GM21619 (cell line): ENCODE measurements around the gene ZMYND10.

ENCODE experiments used
- ATAC-seq: cut with Tn5 transposase; IDR thresholded peaks from one replicate; pipeline ENCODE4 v1.9.1; 2021; ENCODE audit not compliant: unreplicated experiment

Gene ZMYND10

DNA sequence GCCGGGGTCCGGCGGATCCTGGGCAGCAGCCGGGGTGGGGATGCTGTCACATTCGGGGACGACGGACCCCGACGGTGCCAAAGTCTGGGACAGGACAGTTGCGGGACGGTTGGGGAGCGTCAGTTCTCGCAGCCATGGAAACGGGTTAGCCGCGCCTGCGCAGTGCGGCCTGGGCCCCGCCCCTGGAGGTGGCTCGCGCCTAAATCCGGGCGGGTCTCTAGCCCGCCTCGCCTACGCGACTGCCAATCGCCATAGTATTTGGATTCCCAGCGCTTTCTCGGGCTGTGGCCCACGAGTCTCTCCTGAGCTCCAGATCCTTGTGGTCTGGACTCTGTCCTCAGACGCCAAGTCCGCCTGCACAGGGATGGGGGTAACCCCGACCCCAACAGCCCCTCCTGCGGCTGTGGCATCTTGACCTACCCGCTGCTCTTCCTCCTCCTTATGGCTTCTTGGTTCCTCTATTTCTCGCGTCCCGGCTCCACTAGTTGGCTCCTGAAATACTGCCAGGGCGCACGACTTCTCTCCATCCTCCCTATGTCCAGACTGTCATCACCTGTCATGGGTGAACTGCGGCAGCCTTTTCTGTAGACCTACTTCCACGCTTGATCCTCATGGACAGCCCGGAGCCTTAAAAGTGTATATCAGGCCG, at the start of gene ZMYND10:
Gene ZMYND10 (minus strand): TSS at position 147 of the 649 bp plus-strand sequence. CDS start 153 bp downstream, outside the sequence.
- no peak for ATAC-seq

DNA sequence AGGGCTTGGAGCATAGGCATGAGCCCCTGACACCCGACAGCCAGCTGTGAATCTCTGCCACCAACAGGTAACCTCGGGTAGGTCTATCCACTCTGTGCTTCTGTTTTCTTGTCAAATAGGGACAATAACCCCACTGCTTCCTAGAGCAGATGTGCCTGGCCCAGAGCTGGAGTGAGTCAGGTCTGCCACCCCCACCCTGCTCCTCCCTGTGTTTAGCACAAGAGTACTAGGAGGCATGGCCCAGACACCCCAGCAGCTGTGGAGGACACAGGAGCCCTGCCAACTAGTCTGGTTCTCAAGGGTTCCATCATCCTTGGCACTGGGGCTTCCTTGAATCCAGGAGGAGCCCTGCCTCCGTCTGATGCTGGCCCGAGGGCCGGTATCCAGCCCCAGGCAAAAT, 47.5 kb upstream of the ZMYND10 start:
- no peak for ATAC-seq

DNA sequence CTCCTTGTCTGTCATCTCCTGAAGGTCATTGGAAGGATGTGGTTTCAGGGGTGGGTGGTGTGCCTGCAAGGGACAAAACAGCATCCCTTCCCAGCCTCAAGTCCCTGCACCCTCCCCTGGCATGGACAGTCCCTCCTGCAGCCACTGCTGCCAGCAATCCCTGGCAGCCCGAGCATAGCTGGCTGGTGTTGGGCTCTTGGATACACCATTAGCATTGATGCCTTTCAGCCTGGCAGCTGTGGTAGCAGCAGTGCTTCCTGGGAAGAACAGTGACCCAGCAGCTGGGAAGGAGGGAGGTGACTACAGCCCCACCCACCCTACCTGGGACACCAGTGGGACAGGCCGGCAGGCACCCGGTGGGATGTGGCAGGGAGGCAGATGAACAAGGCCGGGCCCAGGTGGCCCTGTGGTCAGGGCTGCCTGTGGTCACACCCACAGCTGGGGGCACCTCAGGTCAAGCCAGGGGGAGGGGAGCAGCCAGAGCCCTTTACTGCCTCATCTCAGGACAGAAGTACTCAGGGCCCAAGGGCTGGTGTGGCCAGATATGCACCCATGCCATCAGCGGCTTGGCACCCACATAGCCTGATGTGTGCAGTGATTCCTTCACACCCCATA, 46.7 kb upstream of the ZMYND10 start:
- no peak for ATAC-seq

DNA sequence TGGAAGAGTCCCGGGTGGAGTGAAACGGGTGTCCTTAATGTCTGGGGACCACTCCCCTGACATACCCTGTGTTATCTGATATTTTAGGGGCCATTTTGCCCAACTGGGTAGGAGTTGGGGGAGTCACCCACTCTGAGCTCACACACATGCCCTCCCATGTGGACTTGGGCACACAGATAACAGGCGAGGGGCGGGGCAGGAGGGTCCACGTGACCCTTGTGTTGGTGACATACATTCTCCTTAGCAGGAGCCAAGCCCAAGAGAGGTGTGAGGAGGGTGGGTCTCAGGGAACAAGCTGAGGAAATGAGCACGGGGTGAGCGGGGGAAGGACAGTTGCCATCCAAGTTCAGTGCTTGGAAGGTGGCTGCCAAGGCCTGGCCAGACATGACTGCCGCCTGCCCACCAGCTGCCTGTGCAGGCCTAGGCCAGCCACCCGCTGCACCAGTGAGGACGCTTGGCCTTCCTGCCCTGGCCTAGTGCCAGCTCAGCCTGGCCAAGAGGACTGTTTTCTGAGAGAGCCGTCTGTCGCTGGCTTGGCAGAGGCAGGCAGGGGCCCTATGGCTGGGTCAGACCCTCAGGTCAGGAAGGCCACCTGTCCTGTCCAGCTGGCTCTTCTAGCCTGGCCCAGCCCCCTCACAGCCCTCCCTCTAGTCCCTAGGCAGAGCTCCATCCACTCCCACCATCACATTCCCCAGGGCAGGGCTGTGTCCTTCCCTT, 45.1 kb upstream of the ZMYND10 start:
- ATAC-seq: no peak

DNA sequence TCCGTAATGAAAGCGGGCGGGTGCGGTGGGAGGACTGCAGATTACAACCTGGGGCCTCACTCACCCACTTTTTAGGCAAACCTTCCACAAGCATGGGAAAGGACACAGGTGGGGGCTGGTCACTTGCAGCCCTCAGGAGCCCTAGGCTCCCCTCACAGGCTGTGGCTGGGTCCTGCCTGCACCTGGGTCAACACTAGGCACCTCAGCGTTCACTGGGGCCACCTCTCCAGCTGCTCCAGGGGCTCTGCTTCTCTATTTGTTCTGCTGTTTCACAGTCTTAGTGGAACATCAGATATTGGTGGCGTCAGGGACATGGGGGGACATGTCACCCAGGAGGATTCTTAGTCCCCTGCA, 43.9 kb upstream of the ZMYND10 start:
- no peak for ATAC-seq

DNA sequence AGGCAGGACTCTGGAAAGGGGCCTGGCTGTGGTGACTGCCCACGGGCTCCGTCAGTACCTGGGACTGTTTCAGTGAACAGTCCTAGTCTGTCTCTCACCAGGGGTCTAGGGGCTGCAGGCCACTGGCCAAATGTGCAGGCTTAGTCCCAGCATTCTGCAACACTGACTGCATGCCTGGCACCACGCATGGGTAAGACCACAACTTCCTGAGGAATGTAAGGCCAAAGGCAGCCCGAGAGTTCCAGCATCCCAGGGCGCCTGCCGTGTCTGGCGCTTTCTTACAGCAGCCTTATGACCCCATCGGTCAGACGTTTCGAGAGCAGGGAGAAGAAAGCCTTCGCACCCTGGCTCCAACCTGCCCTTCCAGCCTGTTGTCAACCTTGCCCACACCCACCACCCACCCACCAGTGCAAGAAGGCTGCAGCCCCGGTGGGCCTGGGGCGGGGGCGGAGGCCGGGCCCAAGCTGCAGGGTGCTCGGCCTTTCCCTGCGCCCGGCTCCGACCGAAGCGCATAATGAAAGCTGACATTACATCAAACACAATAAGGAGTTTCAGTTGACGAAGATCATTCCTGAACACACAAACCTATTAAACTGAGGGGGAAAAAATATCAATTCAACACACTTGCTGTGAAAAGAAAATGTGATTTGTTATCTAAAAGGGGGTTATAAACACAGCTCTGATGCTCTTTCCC, 43.3 kb upstream of the ZMYND10 start:
- ATAC-seq: no peak

DNA sequence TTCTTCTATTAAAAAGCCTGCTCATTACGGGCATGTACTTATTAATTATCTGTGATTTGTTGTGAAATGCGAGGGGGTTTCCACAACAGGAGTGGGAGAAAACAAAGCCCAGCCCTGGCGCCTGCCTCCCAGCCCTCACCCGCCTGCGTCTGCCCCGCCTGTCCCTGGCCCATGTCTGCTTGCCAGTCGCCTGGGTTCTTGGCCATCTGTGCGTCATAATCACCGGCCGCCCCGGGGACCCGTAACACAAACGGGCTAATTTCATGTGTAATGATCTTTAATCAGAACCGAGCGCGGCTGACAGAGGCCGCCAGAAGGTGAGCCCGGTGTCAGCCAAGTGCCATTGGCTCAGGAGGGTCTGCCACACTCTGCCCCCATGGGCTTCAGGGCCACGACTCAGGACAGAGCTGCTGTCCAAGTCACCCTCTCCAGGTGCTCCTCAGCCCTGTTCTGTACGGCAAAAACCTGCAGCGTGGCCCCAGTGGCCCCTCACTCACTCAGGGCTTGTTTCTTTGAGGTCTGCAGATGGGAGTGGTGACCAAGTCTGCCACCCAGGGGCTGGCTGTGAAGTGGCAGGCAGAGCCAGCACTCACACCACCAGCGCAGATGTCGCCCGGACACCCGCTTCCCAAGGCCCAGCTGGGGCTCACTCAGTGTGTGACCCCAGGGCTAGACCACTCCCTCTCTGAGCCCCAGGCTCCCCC, 42.6 kb upstream of the ZMYND10 start:
- ATAC-seq: no peak

DNA sequence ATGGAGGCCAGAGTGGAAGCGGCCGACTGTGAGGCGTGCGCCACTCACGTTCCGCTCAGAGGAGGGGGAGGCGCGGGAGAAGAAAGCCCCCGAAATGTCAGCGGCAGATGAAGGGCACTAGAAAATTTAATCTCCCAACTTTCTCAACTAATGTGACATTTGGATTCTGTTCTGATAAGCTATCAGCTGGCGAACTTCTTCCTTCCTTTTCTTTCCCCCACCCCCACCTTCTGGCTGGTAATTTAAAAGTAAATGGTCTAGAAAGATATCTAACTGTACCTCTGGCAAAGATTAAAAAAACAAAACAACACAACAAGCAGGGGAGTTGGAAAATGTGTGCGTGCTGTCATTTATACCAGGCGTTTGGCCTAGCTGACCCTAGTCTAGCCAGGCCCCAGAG, 40.2 kb upstream of the ZMYND10 start:
- no peak for ATAC-seq

DNA sequence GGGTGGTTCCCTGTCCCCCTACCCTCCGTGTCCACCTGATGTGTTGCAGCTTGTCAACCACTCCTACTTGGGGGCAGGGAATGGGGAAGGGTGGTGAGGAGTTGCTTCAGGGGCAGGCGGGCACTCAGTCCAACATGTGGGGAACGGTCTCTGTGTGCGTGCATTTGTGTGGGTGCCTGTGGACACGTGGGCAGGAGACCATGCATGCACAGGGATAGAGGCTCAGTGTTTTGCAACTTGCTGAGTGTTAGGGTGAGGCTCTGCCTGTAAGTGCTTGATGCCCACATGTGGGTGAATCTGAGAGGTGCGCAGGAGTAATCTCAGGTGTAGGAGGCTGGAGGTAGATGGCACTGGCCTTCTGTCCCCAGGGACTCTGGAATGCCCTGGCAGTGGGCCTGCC, 38.2 kb upstream of the ZMYND10 start:
- no peak for ATAC-seq

DNA sequence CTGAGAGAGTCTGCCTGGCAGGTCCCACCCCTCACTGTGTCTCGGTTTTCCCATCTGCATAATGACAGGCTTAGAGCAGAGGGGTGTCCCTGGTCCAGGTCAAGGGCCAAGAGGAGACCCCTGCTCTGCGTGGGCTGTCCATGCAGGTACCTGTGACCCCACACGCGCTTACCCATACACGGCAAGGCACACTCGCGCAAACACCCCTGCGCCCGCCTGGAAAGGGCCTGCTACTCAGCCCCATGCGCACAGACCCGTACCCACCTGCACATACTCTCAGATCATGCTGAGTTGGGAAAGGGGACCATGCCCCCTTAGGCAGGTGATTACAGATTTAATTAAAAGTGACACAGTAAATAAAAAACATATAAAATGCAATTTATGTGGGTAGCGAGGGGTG, 37.2 kb upstream of the ZMYND10 start:
- ATAC-seq: no peak

DNA sequence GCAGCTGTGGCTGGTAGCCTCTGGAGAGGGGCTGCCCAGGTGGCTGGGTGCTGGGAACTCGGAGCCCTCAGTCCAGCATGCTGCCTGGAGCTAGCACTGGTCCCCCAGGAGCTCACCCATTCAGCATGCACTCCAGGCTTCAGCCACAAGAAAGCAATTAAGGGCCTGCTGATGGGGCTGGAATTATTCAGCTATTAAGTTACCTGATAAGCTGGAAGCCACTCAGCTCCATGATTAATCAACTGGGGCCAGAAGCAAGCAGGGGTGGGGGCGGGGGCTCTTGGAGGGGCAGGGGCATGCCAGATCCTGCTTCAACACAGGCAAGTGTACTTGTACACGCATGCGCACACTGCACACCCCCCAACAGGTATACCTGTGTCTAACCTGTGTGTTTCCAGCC, 35.9 kb upstream of the ZMYND10 start:
- ATAC-seq: no peak

DNA sequence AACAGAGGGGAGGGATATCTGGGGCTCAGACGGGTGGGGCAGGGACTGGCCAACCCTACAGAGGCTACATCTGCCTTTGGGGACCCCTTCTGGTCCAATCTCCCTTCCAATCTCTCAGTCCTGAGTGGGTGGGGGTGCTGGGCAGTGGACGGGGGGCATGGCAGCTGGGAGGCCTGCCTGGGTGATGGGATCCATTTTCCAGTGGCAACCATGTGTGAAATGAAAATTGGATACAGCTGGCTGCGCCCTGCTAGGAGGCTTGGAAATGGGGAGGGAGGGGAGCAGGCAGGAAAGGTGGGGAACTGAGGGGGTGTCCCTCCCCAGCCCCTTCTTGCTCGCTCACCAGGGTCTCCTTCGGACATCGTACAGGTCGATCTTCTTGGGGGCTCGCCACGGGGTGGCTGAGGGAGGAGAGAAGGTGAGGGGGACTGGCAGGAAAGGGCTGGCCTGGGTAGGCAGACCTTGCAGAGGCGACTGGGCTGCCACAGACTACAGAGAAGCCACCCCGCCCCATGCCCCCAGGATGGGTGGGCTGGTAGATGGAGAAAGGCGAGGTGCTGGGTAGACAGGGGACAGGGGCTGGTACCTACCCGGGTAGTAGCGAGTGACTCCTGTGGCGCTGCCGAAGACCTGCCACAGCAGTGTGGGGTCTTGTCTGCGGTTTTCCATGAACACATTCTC, 35.0 kb upstream of the ZMYND10 start:
- ATAC-seq: no peak

DNA sequence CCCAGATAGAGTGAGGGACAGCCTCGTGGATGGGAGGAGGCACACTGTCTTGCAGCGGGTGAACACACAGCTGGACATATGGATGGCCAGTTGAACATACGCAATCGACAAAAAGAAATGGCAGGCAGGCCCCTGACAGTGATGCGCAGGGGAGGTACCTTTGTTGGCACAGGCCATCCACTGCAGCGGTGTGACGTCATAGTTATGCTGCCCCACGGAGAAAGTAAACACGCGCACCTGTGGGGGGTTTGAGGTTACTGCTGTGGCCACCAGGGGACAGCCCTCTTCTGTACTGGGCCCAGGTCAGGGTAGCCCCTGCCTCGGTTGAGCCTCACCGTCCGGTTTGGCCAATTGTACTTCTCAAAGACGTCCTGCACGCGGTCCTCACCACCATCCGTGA, 33.2 kb upstream of the ZMYND10 start:
- no peak for ATAC-seq

DNA sequence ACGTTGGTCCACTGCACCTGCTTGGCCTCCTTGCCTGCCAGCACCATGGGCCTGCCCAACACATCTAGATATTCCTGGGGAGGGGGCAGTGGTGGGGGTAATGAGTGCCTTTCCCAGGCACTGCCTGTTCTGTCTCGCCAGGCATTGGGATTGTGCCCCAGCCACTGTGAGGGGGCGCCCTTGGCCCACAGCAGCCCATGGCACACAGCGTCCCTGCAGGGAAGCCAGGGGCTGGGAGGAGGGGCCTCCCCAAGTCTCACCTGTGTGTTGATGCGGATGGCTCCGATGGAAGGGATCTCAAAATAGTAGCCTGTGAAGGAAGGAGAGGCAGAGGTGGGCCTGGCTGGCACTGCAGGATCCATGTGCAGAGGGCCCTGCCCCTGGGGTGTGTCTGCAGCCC, 32.5 kb upstream of the ZMYND10 start:
- ATAC-seq: no peak

DNA sequence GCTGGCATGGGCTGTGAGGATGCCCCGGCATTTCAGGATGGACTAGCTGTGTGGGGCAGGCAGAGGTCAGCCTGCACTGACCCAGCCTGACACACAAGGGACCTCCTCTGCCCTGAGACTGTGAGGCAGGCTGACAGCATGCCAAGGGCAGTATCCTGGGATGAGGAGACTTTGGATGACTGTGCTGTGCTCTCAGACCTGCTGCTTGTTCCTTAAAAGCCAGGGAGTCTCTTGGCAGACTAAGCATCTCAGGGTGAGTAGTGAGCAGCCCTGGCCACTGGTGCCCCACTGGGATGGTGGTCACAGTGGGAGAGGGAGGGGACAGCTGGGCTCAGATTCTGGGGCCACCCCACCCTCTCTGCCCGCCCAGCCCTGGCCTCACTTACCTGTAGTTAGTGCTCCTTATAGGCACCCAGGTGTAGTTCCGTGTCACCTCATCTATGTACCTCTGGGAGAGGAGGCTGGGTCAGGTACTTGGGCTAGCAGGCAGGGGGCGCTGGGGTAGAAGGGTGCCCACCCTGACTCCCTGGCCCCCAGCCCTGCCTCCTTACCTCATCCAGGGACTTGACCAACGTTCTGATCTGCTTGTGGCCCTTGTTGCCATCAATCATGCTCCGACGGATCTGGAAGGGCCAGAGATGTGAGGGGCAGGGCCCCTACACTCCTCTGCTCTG, 29.9 kb upstream of the ZMYND10 start:
- ATAC-seq: no peak

DNA sequence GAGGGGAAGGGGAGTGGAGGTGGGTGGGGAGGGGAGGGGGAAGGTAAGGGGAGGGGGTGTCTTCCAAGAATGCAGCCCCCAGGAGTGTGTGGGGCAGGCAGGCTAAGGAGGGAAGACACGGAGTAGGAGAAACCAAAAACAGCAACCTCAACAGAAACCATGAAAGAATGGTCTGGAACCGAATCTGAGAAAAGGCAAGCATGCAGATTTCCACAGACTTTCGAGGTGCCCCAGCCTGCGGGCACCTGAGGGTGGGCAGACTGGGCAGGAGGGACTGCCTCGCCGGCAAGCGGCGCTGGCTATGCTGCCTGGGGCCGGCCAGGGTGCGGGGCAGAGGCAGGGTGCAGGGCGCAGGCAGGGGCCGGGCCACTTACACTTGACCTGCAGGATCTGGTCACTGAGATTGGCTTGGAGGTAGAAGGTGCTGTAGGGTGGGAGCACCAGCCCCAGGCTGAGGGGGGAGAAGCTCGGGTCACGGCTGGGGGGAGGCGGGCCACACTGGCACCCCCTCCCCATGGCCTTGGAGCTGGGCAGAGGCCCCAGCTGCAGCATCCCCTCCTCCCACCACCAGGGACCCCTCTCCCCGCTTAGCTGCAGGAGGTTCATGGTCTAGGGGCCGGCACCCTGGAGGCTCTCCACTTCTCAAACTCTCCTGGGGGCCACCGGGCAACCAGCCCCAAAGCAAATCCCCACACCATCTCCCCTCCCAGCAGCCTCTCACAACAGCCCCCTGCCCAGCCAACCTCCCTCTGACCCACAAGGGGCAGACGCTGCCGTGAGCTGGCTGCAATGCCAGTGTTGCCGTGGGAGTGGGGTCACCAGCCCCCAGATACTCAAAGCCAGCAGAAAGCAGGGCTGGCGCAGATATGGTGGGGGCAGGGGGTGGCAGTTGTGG, 29.1 kb upstream of the ZMYND10 start:
- ATAC-seq: no peak

DNA sequence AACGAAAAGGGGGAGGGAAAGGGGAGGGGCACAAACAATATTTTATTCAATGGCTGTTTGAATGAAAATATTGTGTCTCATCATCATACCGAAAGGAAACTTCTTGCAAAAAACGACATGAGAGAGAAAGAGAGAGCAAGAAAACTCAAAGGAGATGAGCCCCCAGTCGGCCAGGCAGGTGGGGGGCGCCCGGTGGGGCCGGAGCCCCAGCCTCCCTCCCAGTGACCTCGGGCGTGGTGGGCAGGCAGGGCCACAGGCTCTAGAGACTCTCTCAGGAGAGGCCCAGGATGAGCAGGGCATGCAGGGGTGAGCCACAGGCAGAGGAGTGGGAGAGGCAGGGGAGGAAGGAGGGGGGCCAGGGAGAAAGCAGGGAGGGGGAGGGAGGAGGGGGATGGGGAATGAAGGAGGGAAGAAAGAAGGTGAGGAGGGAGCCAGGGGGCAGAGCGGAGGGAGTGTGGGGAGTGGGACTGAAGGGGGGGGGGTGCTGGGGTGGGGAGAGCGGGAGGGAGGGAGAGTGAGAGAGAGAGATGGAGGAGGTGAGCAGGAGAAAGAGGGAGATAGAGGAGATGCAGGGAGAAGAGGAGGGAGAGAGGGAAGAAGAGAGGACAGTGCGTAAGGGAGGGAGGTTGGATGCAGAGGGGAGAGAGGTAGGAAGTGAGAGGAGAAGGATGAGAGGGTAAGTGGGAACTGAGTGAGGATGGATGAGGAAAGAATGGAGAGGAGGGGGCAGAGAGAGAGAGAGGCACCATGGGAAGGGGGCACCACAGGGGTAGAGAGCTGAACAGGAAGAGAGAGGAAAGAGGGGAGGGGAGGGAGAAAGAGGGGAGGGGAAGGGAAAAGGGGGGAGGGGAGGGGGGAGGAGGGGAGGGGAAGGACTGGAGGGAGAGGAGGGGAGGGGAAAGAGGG, 27.9 kb upstream of the ZMYND10 start:
- ATAC-seq: no peak

DNA sequence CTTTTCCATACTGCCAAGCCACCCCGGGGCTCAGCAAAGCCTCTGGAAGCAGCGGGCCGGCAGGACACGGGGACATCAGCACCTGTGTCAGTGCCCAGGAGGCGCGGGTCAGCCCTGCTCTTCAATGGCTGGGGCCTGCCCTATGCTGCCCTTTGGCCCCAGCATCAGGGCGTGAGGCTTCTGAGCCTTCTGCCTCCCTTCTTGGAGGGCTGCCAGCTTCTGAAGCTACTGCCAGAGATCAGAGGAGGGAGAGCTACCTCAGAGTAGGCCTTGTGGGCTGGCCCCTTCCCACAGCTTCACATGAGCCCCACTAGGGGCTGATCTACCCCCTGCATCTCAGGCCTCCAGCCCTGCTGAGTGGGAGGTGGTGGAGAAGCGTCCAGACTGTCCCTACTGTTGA, 26.8 kb upstream of the ZMYND10 start:
- ATAC-seq: no peak
